Left hindlimb (tissue), 1 donor: ENCODE data around the gene SLC12A7.

Experiments
- DNase-seq: peaks from one replicate; pipeline ENCODE4 v3.0.0-alpha.2; 2018

SLC12A7 gene

DNA sequence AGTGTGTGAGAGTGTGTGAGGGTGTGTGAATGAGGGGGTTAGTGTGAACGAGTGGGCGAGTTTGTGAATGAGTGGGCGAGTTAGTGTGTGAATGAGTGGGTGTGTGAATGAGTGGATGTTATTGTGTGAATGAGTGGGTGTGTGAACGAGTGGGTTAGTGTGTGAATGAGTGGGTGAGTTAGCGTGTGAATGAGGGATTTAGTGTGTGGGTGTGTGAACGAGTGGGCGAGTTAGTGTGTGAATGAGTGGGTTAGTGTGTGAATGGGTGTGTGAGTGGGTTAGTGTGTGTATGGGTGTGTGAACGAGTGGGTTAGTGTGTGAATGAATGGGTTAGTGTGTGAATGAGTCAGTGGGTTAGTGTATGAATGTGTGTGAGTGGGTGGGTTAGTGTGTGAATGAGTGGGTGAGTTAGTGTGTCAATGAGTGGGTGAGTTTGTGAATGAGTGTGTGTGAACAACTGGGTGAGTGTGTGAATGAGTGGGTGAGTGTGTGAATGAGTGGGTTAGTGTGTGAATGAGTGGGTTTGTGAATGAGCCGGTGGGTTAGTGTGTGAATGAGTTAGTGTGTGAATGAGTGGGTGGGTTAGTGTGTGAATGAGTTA, 65.8 kb downstream of the SLC12A7 start:
- DNase-seq: no peak

GRCh38 chr5:1044117-1044516, 67.7 kb downstream of the SLC12A7 start:
- DNase-seq: no peak

DNA sequence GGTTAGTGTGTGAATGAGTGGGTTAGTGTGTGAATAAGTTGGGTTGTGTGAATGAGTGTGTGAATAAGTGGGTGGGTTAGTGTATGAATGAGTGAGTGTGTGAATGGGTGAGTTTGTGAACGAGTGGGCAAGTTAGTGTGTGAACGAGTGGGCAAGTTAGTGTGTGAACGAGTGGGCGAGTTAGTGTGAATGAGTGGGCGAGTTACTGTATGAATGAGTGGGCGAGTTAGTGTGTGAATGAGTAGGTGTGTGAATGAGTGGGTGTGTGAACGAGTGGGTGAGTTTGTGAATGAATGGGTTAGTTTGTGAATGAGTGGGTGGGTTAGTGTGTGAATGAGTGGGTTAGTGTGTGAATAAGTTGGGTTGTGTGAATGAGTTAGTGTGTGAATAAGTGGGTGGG, 68.5 kb downstream of the SLC12A7 start:
- no peak for DNase-seq

DNA sequence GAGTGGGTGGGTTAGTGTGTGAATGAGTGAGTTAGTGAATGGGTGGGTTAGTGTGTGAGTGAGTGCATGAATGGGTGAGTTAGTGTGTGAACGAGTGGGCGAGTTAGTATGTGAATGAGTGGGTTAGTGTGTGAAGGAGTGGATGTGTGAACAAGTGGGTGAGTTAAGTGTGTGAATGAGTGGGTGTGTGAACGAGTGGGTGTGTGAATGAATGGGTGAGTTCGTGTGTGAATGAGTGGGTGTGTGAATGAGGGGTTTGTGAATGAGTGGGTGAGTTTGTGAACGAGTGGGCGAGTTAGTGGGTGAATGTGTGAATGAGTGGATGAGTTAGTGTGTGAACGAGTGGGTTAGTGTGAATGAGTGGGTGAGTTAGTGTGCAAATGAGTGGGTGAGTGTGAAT, 69.2 kb downstream of the SLC12A7 start:
- no peak for DNase-seq

DNA sequence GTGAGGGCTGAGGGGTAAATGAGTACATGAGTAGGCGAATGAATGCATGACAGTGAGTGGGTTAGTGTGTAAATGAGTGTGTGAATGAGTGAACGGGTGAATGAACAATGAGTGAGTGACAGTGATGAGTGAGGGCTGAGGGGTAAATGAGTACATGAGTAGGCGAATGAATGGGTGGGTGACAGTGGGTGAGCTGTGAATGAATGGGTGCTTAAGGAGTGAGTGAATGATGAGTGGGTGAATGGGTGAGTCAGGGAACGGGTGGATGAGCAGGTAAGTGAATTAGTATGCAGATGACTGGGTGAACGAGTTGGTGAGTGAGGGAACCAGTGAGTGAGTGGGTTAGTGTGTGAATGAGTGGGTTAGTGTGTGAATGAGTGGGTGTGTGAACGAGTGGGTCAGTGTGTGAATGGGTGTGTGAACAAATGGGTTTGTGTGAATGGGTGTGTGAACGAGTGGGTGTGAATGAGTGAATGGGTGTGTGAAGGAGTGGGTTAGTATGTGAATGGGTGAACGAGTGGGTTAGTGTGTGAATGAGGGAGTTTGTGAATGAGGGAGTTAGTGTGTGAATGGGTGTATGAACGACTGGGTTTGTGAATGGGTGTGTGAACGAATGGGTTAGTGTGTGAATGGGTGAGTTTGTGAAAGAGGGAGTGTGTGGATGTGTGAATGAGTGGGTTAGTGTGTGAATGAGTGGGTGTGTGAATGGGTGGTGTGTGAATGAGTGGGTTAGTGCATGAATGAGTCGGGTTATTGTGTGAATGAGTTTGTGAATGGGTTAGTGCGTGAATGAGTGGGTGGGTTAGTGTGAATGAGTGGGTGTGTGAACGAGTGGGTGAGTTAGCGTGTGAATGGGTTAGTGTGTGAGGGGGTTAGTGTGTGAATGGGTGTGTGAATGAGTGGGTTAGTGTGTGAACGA, 70.4 kb downstream of the SLC12A7 start:
- DNase-seq: no peak

DNA sequence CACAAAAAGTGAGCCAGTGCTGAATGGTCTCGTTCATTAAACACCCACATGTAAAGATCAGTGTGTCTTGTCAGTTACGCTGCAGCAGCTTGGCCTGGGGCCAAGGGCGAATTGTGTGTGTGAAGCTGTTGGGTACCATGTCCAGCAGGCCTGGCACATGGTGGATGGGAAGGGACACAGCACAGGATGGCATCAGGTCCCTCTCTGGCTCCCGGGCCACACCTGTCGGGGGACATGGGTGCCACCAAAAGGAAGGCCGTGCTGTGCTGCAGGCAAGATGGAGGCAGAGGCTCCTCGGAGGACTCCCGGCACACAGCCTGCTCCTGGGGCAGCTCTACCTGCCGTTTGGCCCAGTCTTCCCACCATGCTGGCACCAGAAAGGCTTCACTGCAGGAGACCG, 71.3 kb downstream of the SLC12A7 start:
- DNase-seq: no peak

DNA sequence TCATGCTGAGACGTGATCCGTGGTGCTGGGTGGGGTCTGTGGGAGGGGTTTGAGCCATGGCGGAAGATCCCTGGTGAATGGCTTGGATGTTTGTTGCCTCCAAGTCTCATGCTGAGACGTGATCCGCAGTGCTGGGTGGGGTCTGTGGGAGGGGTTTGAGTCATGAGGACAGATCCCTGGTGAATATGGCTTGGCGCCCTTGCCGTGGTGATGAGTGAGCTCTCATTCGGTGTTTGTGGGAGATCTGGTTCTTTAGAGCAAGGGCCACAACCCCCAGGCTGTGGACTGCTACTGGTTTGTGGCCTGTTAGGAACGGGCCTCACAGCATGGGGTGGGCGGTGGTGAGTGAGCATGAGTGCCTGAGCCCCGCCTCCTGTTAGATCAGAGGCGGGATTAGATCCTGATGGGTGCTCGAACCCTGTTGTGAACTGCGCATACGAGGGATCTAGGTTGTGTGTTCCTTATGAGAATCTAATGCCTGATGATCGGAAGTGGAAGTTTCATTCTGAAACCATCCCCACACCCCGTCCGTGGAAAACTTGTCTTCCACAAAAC, 72.1 kb downstream of the SLC12A7 start:
- no peak for DNase-seq

DNA sequence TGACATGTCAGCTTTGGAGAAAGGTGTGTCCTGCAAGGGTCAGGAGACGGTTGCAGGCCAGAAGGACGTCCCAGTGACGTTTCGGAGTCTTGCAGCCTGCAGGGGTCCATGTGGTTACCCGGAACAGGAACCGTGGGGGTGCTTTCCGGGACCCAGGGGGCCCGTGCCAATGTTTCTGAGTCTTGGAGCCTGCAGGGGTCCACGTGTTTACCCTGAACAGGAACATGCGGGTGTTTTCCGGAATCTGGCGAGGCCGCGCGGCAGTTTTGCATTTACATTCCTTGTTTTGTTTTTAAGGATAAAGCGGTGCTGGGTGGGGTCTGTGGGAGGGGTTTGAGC, 72.7 kb downstream of the SLC12A7 start:
- DNase-seq: no peak

DNA sequence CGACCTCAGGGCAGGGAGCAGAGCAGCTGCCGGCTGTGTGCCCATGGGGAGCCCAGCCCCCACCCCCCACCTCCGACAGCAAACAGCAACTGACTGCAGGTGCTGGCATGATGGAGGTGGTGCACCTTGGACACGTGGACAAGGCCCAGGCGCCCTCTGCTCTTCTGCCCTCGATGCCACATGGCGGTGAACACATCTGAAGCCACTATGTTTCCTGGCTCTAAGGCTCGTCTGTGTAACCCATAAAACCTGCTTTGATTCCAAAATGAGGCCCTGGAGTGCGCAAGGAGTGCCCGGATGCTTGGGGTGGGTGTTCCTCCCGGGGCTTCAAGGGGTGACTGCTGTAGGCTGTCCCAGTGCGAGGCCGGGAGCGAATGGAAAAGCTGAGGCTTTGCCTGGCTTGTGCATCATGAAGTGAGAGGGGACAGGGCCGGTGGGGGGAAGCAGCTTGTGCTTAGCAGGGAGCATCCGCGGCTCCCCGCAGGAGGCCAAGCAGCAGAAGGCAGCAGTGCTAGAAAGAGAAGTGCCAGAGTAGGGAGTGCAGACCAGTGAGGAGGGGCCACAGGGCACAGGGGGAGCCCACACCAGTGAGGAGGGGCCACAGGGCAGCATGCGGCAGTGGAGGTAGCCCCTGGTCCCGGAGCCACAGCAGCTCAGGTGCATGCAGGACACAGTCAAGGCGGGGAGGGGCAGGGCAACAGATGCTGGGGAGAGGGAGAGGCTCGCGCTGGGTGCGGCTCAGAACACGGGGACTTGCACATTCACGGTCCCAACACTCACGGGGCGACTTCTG, 73.2 kb downstream of the SLC12A7 start:
- no peak for DNase-seq

- no peak for DNase-seq
Observed at GRCh38 chr5:1037671-1038416, 74.0 kb downstream of the SLC12A7 start.

DNA sequence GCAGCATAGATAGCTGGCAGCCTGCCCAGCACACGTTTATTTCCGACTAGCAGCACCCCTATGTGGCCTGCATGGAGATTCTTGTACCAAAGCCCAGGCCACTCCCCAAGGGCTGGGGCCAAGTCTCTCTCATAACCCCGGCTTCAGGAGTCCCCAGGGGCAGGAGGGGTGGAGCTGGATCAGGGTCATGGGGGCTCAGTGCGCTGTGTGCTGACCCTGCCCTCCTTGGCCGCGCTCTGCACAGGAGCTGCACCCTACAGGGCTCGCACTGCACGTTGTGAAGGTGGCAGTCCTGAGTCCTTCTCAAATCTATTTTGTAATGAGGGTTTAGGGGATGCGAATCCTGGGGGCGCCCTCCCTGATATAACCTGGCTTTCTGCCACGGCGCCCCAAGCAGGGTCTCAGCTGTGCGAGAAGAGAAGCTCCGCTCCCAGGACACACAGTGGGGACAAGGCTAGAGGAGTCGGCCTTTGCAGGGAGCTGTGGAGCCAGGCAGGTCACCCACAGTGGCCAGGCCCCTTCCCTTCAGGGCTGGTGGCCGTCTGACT, 74.7 kb downstream of the SLC12A7 start:
- no peak for DNase-seq

DNA sequence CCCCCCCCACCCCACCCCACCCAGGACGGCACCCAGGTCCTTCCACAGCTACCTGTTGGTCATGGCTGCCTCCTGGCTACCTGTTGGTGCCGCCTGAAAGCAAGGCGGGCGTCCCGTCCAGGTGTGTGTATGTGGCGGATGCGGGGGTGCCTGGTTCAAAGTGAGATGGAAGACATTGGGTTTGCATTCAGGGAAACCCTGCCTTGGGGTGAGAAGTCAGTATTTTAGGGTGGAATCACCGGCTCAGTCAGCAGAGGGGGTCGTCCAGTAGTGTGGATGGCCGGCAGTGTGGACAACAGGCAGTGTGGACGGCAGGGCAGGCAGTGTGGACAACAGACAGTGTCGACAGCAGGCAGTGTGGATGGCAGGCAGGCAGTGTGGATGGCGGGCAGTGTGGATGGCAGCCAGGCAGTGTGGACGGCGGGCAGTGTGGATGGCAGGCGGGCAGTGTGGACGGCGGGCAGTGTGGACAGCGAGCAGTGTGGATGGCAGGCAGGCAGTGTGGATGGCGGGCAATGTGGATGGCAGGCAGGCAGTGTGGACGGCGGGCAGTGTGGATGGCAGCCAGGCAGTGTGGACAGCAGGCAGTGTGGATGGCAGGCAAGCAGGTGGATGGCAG, 75.2 kb downstream of the SLC12A7 start:
- no peak for DNase-seq

DNA sequence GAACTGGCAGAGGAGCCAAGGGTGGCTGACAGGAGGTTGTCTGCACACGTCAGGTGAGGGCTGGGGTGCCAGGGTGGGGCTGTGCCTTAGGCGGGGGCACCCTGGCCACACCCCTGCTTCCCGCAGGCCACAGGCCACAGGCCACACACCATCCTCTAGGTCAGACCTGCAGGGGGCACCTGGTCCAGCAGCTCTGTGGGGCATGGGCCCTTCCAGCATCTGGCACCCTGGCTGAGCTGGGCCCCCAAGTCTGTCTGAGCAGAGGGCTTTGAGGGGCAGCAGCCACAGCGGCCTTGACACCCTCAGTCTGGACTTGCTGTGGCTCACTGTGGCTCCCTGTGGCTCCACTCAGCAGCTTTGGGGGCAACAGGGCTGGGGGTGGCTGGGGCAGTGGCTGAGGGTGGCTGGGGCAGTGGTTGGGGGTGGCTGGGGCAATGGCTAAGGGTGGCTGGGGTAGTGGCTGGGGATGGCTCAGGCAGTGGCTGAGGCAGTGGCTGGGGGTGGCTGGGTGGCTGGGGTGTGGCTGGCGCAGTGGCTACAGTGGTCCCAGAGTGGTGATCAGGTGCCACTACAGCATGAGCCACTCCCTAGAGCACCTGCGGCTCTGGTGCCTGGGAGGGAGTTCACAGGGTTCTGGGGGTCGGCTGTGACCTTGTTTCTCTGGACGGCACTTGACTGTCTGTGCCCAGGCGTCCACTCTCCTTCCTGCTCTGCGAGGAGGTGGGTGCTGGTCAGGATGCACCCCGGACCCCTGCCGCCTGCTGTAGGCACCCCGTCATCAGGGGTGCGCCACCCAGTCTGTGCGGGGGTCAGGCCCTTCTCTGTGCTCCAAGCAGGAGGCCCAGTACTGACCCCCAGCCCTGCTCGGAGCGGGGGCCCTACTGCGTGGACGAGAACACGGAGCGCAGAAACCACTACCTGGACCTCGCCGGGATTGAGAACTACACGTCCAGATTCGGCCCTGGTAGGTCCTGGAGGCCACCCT, 76.2 kb downstream of the SLC12A7 start:
- DNase-seq: no peak

GRCh38 chr5:1034986-1035385, 76.9 kb downstream of the SLC12A7 start:
- no peak for DNase-seq

DNA sequence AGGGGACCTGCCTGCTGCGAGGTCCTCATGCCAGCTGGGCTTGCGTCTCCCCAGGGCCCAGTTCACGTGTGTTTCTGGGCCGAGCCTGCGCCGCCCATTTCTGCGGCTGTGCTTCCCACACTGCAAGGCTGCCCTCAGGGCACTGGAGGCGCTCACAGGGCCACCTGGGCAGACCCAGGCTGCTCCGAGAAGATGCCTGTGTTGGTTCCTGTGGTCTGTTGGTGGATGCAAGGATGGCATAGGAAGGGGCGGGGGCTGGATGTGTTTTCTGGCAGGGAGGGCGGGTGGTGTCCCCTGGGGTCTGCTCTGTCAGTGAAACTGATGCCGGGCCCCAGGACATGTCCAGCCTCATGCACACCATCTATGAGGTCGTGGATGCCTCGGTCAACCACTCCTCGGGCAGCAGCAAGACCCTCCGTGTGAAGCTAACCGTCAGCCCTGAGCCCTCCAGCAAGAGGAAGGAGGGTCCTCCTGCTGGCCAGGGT, 77.4 kb downstream of the SLC12A7 start:
- DNase-seq: no peak

DNA sequence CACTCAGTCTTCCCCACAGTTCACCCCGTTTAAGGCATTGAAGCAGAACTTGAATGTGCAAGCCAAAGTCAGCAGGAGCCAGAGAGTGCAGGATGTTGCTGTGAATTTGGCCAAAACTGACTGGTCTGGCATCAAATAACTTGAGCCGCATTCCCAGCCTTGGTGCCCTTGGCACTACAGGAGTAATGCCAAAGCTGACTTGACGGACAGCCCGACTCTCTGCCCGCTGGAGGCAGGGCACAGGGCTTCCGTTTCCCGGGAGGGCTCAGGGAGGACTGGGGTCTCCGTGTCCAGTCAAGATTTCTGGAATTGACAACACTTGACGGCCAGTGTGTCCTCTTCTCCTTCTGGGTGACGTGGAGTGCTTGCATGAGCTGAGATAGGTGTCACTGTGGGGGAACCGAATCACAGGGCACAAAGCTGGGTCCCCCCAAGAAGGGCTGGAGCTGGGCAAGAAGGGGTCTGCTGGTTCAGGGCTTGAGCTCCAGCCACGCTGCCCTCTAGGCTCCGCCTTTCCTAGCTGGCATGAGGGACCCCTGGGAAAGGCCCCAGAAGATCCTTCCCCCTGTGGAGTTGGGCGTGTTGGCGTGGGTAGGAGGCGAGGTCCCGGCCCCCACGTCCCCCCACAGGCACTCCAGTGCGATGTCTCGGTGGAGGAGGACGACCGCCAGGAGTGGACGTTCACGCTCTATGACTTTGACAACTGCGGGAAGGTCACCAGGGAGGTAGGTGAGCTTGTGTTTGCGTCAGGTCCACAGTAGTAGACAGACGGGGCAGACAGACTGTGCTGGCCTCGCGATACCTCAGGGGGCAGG, 78.0 kb downstream of the SLC12A7 start:
- DNase-seq: no peak

GRCh38 chr5:1033178-1033577, 78.7 kb downstream of the SLC12A7 start:
- DNase-seq: no peak

DNA sequence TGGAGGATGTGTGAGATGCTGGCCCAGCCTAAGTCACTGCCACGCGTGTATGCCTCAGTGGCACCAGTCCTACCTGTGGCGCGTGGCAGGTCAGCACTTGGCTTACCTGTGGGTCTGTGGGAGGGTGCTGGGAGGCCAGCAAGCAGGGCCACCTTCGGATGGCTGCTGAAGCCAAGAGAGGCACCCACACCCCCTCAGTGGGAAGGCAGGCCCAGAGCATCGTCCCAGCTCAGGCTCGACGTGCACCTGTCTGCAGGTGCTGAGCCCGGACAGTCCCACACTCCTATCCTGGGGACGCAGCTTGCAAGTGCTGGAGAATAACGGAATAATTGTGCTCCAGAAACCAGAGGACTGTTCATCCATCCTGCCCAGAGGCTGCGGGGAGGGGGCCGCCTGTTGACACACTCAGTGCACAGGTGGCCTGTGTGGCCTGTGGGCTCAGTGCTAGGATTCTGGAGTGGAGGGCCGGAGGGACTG, 79.3 kb downstream of the SLC12A7 start:
- no peak for DNase-seq

DNA sequence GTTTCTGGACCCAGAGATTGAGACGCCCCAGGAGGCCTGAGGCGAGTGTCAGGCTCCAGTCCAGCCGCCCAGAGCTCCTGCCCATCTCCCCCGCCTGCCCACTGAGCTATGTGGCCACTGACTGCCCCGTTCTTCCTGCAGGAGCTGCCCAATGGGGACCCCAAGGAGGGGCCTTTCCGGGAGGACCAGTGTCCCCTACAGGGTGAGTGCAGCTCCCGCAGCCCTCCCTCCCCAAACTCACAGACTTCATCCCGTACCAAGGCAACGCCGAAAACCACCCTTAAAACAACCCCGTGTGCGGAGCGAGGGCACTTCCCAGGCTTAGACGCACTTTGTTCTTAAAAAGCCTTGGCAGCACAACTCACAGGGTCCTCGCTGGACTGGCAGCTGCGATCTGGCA, 79.9 kb downstream of the SLC12A7 start:
- no peak for DNase-seq
